ENCODE results near the gene HMGXB3. TPM values are rescaled to one million over a fixed set of nuclear protein-coding genes. Genes with fewer than 3 reads are reported as not detected.

The HMGXB3 gene
- total RNA-seq, 3 donors from 2014 or later (not counting 1 experiment from before 2014, with no cell fraction given), result 39.0 to 46.5 (median 45.8) TPM

- Mint-ChIP-seq H3K27me3 (ENCODE audit: low read depth in 2 of 2) (no peaks in the 10 kb centered on the region), H3K4me3 (no peak overlapping the region), H3K36me3 (peaks cover 16% of the 10 kb centered on the region), H3K4me1 (no peaks in the 10 kb centered on the region), H3K27ac (no peak overlapping the region), H3K9me3 (no peaks in the 10 kb centered on the region)
- DNase-seq (no peak), ATAC-seq (no peak)
- Histone ChIP-seq H3K27me3 (ENCODE audit: control insufficient read depth, insufficient read depth, low read length) (no peaks in the 10 kb centered on the region), H3K36me3 (ENCODE audit: control insufficient read depth, insufficient read depth, low read length) (peaks cover 32% of the 10 kb centered on the region), H3K27ac (ENCODE audit: low read length) (no peak overlapping the region), H3K4me1 (ENCODE audit: control insufficient read depth, insufficient read depth, low read length) (no peaks in the 10 kb centered on the region), H3K4me3 (ENCODE audit: low read length) (no peak overlapping the region), H3K9me3 (ENCODE audit: control insufficient read depth, insufficient read depth, low read length) (no peaks in the 10 kb centered on the region)
- intact Hi-C loops (cut with micrococcal nuclease), result no loop called here
- no peak for TF ChIP-seq CTCF (IDR thresholded peaks at IDR 0.05)
- WGBS (ENCODE audit: insufficient coverage), result 90% methylated on average over 2 of the region's 3 CpGs
Observed at GRCh38 chr5:149981206-149981605, 19.3 kb upstream of the HMGXB3 start.

GRCh38 chr5:149982505-149982904 is 18.0 kb upstream of the HMGXB3 start:
- Mint-ChIP-seq H3K4me3 (no peak overlapping the region), H3K36me3 (peaks cover 16% of the 10 kb centered on the region), H3K27ac (no peak overlapping the region), H3K9me3 (no peaks in the 10 kb centered on the region), H3K27me3 (ENCODE audit: low read depth in 2 of 2) (no peaks in the 10 kb centered on the region), H3K4me1 (no peaks in the 10 kb centered on the region)
- Histone ChIP-seq H3K27ac (ENCODE audit: low read length) (no peak overlapping the region), H3K9me3 (ENCODE audit: control insufficient read depth, insufficient read depth, low read length) (no peaks in the 10 kb centered on the region), H3K4me3 (ENCODE audit: low read length) (no peak overlapping the region), H3K36me3 (ENCODE audit: control insufficient read depth, insufficient read depth, low read length) (peaks cover 30% of the 10 kb centered on the region), H3K4me1 (ENCODE audit: control insufficient read depth, insufficient read depth, low read length) (no peaks in the 10 kb centered on the region), H3K27me3 (ENCODE audit: control insufficient read depth, insufficient read depth, low read length) (no peaks in the 10 kb centered on the region)
- no peak for TF ChIP-seq CTCF (IDR thresholded peaks at IDR 0.05)
- no peak for ATAC-seq
- intact Hi-C loops (cut with micrococcal nuclease), result no loop called here
- no peak for DNase-seq

GRCh38 chr5:149988126-149988525 is 12.4 kb upstream of the HMGXB3 start:
- WGBS (ENCODE audit: insufficient coverage), result over 99% methylated on average over 5 of the region's 5 CpGs
- TF ChIP-seq CTCF (IDR thresholded peaks at IDR 0.05), result no peak
- H3K4me1 ChIP-seq (ENCODE audit: control insufficient read depth, insufficient read depth, low read length), result no peaks in the 10 kb centered on the region

More at GRCh38 chr5:149988126-149988525, 12.4 kb upstream of the HMGXB3 start:
- H3K9me3 ChIP-seq (ENCODE audit: control insufficient read depth, insufficient read depth, low read length), result no peaks in the 10 kb centered on the region
- H3K27me3 ChIP-seq (ENCODE audit: control insufficient read depth, insufficient read depth, low read length), result no peaks in the 10 kb centered on the region
- H3K4me3 ChIP-seq (ENCODE audit: low read length), result no peak overlapping the region
- no peak overlapping the region for H3K4me3 Mint-ChIP-seq
- no peaks in the 10 kb centered on the region for H3K27me3 Mint-ChIP-seq (ENCODE audit: low read depth in 2 of 2)
- no peaks in the 10 kb centered on the region for H3K4me1 Mint-ChIP-seq
- DNase-seq, result no peak
- intact Hi-C loops (cut with micrococcal nuclease), result no loop called here
- H3K27ac ChIP-seq (ENCODE audit: low read length), result no peak overlapping the region
- H3K36me3 ChIP-seq (ENCODE audit: control insufficient read depth, insufficient read depth, low read length), result no peaks in the 10 kb centered on the region
- ATAC-seq, result no peak
- no peaks in the 10 kb centered on the region for H3K9me3 Mint-ChIP-seq
- no peaks in the 10 kb centered on the region for H3K36me3 Mint-ChIP-seq
- no peak overlapping the region for H3K27ac Mint-ChIP-seq

Data from natural killer cell (primary cell).